GM21619 (cell line): ENCODE measurements around the gene GARNL3.

ENCODE experiments used
- ATAC-seq: cut with Tn5 transposase; IDR thresholded peaks from one replicate; pipeline ENCODE4 v1.9.1; 2021; ENCODE audit not compliant: unreplicated experiment

GARNL3 gene

GRCh38 chr9:127423476-127423933 is 158.9 kb downstream of the GARNL3 start:
- ATAC-seq, result no peak

- peak; percentile 77 for ATAC-seq
Observed at GRCh38 chr9:127423934-127424675, 159.5 kb downstream of the GARNL3 start, which contains the start of gene ZNF79. Gene ZNF79, plus strand, starts transcription at chr9:127424382. Its CDS starts 406 bp downstream, at chr9:127424788.

GRCh38 chr9:127424676-127424999 is 160.1 kb downstream of the GARNL3 start:
- no peak for ATAC-seq

GRCh38 chr9:127426756-127427155 is 162.2 kb downstream of the GARNL3 start:
- ATAC-seq, result no peak

GRCh38 chr9:127428348-127428747 is 163.8 kb downstream of the GARNL3 start:
- ATAC-seq, result no peak

GRCh38 chr9:127430415-127430814 is 165.8 kb downstream of the GARNL3 start:
- no peak for ATAC-seq

GRCh38 chr9:127437497-127438264 is 173.1 kb downstream of the GARNL3 start:
- no peak for ATAC-seq

GRCh38 chr9:127438394-127438793 is 173.8 kb downstream of the GARNL3 start:
- ATAC-seq, result no peak
